GM13976 (cell line): ENCODE measurements around the gene ASPSCR1.

Experiments used
- DNase-seq: peaks from one replicate; pipeline ENCODE4 v3.0.0; 2012; ENCODE audit warnings: low spot score
- in situ Hi-C: fragments of 300-500 bp; cut with MboI; formaldehyde crosslinking; loops from one replicate; pipeline ENCODE4 v1.12.0; 2022; ENCODE audit warnings: low sequenced_read_pairs, mixed read lengths, inconsistent platforms; ENCODE audit not compliant: unreplicated experiment
- TF ChIP-seq, protein P1 (sequence below): IDR thresholded peaks from 2 replicates; pipeline ENCODE4 v1.5.1; 2012; ENCODE audit warnings: borderline replicate concordance, mild to moderate bottlenecking; ENCODE audit not compliant: insufficient read depth; ENCODE audit errors: extremely low read depth, missing control alignments, control extremely low read depth

The ASPSCR1 gene

DNA sequence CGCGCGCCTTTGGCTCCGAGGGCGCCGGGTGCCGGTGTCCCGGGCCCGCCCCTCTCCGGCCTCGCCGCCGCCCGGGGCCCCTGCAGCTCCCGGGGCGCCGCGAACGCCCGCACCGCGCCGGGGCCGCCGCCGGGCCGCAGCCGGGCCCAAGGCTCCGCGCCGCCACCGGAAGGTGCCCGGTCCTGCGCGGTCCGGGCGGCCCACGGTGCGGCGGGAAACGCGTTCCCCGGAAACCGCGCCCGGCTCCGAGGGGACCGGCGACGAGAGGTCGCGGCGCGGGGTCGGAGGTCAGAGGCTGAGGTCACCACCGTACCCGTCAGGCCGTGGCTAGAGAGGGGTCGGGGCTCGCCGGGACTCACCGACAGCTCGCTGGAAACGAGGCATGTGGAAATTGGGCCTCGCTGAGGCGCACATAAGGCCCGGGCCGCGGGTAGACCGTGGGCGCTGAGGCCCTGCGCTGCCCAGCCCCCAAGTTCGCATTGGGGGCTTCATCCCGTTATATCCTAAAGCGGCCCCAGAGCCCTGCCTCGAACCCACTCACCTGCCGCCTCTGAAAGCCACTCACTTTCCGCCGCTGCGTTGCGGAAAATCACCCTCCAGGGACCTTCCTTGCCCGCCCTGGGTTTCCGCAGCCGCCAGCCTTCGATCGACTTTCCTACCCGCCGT lies 88.3 kb downstream of the ASPSCR1 start, which contains the start of gene DUS1L:
Gene DUS1L (minus strand): TSS at position 167 of the 666 bp plus-strand sequence. CDS start 745 bp downstream, outside the sequence.
- TF ChIP-seq, protein P1, sequence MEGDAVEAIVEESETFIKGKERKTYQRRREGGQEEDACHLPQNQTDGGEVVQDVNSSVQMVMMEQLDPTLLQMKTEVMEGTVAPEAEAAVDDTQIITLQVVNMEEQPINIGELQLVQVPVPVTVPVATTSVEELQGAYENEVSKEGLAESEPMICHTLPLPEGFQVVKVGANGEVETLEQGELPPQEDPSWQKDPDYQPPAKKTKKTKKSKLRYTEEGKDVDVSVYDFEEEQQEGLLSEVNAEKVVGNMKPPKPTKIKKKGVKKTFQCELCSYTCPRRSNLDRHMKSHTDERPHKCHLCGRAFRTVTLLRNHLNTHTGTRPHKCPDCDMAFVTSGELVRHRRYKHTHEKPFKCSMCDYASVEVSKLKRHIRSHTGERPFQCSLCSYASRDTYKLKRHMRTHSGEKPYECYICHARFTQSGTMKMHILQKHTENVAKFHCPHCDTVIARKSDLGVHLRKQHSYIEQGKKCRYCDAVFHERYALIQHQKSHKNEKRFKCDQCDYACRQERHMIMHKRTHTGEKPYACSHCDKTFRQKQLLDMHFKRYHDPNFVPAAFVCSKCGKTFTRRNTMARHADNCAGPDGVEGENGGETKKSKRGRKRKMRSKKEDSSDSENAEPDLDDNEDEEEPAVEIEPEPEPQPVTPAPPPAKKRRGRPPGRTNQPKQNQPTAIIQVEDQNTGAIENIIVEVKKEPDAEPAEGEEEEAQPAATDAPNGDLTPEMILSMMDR: no peak
- DNase-seq: peak; percentile 95
- in situ Hi-C loops: no loop called here
